GM18520 (cell line): ENCODE data around the gene ETS1.

Source experiments
- ATAC-seq: cut with Tn5 transposase; IDR thresholded peaks from one replicate; pipeline ENCODE4 v1.9.1; 2021; ENCODE audit not compliant: unreplicated experiment

The ETS1 gene

DNA sequence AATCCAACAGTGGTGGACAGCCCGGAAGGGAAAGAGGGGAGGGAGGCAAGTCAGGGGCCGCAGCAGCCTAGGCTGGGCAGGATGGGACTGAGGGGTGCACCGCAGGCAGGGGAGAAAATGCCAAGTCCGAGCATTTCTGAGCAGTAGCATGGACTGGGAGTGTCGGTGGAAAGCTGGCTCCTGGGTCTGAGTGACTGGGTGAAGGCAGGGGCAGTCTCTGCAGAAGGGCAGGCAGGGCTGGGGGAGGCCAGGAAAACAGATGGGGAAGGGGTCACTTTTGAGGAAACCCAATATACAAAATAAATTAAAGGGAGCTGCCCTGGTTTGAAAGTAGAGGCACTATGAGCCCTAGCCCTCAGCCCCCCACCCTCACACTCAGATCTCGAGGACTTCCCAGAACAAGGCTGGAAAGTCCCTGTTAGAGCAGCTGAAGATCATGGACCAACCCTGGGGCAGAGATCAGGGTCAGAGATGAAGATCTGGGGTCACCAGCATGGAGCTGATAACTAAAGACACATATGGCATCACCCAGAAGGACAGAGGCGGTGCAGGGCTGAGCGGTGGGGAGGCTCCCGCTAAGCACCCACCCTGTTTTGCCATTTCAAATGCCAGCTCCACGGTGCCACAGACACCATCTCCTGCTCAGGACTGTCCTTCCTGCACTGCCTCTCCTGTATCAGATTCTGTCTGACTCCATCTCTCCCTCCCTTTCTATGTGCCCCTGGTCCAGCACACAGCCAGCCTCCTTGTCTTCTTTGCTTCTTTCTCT lies 32.4 kb upstream of the ETS1 start:
- no peak for ATAC-seq

DNA sequence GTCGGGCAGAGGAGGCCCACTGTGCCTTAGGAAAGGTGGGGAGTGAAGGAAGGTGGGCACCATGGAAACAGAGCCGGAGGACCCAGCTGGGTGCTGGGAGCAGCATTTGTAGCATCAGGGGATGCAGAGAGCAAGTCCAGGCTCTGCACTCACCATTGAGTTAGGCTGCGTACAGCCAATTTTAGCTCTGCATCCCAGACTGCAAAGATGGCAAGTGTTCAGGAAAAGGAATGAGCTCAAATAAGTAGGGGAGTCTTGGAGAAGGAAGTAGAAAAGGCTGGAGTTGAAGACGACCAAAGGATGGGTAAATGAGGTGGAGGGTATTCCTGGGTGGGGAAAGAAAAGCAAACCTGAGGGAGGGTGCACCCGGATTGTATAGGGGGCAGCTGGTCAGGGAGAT lies 31.6 kb upstream of the ETS1 start:
- no peak for ATAC-seq

DNA sequence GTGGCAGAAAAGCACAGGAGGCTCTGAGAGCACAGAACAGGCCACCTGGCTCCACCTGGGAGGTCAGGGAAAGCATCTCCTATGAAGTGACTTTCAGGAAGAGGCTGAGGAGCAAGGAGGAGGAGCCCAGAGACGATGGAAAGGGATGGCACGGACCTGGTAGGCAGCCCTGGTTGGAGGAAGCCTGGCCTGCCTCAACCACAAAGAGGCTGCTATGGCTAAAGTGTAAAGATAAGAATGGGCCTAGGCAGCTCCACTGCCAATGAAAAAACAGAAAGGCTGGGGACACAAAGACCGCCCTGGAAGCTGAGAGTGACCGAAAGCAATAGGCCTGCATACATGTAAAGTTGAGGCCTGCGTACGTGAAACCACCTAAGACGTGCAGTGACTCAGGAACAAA lies 31.2 kb upstream of the ETS1 start:
- no peak for ATAC-seq

DNA sequence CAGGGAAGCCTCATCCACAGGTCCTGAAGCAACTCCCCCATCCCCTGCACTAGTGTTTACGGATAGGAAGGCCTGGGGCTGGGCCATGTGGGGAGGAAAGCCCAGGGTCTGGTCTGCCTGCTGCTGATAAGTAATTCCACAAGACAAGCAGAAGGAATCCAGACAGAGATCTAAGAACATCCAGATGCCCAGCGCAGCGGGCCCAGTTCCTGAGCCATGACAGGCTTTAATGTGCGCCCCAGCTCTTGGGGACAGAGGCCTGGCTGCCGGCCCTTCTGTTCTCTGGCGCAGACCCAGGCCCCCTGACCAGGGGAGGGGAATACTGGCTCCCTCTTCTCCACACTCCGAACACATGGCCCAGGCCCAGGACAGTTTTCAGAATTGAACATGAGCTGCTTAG lies 28.8 kb upstream of the ETS1 start:
- no peak for ATAC-seq

DNA sequence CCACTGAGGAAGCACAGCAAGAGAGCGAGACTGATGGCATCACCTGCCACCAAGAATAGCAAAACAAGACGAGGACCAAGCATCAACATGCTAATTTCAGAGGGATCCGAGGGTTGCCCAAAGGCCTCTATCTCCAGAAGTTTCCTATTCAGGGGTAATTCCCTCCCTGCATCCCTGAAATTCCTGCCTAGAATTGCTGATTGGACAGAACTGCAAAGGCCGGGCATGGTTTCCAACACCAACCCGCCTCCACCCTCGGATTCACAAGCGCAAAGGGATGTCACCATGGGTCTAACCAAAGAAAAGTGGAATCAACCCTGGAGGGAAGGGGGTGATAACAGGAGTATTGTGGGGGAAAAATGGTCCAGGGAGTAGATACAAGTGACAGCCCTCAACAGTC lies 28.3 kb upstream of the ETS1 start:
- ATAC-seq: no peak

DNA sequence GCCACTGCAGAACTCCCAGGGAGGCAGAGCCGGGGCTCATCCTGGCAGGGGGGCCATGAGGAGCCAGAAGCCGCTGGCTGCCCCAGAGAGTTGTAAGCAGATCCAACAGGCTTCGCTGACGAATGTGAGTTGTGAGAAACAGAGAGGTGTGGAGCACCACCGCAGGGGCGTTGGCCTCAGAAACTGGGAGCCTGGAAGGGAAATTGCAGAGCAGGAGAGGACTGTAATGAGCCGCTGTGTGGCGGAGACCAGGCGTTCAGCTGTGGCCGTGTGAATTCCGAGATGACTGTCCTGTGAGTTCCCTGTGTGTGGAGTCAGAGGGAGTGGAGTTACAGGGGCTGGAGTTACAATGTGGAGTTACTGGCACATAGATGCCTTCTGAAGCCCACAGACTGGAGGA lies 27.7 kb upstream of the ETS1 start:
- ATAC-seq: no peak

DNA sequence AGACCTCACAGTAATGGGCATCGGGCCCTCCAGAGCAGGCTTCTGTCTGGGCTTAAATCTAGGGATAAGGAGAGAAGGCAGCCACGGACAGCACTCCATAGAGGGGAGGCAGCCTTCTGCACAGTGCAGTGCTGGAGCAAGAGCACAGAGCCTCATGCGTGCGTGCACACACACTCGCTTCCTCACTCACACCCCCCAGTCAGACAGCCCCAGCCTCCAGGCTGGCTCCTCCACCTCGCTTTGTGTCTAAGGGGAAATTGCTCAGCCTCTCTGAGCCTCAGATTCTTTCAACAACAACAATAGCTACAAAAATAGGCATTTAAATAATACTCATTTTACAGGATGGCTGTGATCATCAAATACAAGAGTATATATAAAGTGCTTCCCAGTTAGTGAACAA lies 26.7 kb upstream of the ETS1 start:
- ATAC-seq: no peak

DNA sequence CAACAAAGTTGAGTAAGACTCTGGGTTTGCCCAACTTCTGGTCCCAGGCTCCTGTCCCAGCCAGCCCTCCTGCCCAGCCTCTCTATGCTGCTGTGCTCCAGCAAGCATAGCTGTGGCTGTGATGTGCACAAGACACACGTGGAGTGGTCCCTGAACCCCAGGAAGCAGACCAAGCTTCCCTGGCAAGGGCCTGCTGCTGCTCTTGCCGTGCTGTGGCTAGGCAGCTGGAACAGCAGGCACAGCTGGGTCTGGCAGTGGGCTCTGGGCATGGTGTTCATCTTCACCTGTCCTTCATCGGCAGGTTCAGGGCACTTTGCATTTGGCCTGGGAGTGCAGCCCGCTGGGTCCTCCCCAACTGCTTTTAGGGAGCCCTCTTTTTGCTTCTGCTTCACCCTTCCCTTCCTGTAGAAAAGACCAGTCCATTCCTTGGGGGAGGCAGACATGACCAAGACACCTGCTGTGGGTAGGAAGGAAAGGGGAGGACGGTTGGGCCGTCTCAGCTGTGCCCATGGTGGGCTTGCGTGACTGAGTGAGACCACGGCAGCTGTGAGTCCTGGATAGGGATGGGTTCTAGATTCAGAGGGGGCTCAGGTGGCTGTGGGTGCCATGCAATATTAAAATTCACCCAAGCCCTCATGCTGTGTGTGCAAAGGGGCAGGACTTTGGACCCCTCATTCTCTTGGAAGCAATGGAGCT lies 26.1 kb upstream of the ETS1 start:
- no peak for ATAC-seq

DNA sequence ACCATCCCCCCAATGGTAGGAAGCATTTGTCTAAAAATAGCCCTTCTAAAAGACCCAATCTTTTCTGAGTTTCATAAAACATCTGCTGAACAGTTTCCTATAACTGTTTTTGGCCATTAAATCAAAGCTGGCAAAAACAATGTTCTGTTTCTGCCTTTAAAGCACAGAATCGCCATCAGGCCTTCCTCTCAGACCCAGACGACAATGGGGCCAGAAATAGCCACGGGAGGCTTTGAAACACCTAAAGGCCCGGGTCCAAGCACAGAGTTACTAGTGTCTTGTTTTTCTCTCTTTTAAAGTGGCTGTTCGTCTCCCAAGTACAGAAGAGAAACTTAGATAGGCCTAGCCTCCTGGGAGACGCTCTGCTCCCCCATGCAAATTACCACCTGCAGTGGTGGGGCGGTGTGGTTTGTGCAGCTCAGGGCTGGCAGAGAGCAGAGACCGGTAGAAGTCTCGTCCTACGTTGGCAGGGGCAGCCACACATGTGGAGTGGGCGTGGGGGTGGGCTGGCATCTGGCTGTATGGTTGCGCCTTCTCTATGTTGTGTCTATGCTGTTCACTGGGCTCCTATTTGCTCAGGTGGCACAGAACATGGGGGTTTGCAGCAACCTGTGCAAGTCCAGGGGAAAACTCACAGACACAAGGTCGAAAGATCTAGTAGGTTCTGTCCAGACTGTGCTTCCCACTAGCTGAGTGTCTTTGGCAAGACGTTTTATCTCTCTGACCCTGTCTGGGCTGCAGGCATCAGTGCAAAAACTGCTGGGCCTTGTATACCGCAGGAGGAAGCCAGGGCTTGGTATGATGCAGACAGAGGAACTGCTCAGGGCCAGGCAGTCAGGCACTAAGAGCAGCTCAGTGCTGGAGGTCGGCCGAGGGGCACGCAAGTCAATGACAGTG lies 23.6 kb upstream of the ETS1 start:
- ATAC-seq: peak; percentile 96

DNA sequence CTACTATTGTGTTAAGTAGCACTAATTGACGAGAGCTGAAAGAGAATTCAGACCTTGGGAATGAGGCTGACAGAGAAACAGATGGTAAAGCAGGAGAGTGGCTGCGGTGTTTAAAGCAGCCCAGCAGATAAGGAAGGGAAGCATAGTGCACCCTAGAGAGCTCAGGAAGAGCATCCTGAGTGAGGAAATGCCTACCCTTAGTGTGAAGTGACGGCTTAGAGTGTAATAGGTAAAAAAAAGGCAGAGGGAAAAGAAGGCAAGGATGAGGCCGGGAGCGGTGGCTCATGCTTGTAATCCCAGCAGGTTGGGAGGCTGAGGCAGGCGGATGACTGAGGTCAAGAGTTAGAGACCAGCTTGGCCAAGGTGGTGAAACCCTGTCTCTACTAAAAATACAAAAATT lies 22.4 kb upstream of the ETS1 start:
- ATAC-seq: no peak

DNA sequence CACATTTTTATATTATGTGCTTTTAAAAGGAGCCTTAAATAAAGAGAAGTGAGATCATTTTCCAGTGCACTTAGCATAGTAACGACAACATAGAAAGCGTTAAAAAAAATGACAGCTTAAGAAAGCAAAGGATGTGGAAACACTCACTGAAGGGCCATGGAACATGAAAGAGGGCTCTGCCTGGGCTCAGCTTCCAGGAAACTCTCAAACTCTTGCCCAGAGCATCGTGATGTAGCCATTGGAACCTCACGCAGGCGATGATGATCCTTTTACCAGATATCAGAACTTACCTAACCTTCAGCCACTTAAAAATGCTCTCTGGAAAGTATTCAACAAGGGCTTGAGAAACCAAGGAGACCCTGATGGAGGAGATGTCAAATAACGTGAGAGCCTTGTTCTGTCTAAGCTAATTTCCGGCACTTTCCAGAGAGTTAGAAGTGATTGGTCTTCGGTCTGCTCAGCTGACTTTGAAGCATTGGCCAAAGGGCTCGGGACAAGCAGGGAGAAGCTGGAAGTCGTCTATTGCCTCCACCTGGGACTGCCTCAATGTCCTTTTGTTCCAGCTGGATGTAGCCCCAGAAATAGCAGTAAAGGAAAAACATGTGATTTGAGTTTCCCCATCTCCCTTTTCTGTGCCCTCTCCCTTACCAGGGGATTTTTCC lies 21.5 kb upstream of the ETS1 start:
- ATAC-seq: no peak

DNA sequence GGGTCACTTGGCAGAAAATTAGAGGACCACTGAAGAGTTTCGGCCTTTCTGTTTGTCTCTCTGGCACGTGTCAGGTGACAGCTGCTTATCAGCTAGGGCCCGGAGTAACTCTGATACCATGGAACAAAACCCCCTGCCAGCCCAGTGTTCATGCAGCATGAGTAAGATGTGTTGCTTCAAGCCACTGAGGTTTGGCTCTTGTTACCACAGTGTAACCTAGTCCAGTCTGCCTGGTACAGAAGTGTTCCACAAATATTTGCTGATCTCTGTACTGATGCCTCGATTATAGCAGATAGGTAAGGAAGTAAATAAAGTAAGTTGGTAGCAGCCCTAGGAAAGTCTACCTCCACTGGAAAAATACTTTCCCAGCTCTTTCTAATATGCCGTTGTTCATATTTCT lies 20.5 kb upstream of the ETS1 start:
- ATAC-seq: no peak

DNA sequence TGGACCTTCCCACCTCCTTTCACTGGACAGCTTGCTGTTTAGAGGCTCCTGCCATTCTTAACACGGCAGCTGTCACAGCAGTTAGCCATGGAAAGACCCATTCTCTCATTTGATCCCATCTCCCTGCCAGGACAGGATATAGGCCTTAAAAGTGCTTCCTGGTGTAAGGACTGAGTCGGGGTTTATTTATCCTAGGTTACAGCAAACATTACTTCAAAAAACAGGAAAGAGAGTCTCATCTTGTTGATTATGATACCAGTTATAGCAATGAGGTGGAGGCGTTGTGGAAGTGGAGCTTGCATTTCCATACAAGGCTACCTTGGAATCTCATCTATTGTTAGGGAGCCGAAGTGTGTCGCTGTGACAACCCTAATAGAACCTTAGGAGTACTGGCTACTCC lies 17.4 kb upstream of the ETS1 start:
- no peak for ATAC-seq

DNA sequence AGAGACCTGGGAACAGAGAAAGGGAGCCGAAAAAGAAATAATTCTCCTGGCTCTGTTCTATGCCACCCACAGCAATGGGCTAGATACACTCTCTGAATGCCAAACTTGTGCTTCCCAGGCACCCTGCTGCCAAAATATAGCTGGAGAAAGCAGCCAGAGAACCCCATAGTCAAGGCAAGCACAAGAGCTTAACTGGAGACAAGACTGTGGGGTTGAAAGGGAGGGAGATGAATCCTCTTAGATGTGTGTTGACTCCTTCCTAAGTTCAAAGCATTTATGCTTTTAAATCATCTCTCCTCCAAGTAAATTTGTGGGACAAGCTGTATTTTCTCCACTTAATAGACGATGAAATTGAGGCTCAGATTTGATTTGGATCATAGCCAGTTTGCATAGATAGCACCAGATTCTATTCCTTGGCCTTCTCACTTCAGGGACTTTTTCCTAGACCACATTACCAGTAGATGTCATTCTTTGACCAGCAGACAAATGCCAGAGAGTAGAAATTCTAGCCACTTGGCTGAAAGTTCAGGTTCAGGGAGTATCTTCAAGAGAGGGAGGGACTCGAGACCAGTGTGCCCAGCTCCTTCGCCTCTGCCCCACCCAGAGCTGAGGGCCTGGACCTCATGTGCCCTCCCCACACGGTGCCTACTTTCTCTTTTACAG lies 16.5 kb upstream of the ETS1 start:
- ATAC-seq: peak; percentile 40

DNA sequence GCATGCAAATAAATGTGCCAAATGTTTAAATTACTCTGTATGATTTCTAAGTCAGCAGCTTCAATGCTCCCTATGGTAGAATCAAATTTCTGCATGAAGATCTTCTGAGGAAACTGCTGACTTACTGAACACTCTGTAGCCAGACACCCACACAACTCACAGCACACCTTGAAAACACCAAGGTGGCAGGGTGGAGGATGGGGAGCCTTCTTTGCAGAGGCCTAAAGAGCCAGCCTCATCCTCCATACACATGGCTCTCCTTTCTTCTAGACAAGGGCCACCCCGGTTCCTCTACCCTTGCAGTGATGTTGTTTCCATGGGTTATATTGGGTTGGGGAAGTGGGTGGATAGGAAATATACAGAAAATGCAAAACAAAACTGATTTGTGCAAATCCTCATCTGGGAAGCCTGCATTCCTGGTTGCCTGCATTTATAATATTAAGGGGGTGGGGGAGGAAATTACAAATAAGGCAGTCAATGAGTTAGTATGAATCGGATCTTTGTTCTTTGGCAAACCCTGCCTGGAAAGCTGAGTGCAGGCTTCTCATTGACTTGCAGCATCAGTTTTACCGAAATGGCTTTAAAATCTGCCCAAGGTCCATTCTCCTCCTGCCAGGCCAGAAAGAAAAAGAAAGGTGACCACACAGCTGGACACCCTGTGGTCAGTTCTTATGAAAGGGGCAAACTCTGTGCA lies 15.8 kb upstream of the ETS1 start:
- no peak for ATAC-seq

DNA sequence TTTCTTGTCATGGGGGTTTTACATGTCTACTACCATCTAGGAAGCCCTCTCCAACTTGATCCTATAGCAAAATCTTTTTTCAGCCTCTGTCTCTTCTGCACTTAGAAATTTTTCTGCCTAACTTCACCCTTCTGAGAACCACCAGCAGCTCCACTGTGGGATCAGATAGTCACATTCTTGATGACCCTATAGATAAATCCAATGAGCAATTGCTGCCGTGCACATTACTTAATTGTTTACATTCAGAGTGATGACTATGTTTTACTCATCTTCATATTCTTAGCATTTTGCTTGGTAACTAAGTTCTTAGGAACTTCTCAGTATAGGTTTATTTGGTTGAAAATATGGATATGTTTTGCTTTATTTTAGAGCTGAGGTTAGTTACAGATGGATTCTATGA lies 12.4 kb upstream of the ETS1 start:
- ATAC-seq: no peak

DNA sequence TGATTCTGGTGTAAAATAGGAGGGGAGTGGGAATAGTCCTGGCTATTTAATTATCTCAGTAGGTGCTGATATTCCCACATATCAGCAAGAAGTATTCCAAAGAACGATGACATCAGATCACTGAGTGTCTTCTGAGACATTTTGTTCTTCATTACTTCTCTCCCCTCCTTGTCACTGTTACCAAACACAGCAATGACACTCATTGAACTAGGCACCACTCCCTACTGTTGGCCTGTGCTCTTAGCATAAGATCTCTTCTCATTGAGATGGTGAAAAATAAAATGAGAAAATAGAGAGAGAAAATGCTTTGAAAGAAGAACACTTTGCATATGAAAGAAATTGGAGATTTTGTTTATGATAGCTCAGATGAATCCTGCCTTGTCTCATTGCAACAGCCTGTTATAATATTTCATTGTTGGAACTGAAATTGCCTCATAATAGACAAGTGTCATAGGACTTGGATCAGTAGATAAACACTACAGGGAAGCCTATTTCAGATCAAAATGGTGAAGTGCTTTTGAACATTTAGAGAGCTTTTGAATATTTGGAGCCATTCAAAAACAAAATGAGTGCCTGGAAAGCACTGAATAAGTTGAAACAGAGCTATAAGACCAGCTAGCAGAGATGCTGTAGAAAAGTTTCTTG lies 11.3 kb upstream of the ETS1 start:
- ATAC-seq: no peak

DNA sequence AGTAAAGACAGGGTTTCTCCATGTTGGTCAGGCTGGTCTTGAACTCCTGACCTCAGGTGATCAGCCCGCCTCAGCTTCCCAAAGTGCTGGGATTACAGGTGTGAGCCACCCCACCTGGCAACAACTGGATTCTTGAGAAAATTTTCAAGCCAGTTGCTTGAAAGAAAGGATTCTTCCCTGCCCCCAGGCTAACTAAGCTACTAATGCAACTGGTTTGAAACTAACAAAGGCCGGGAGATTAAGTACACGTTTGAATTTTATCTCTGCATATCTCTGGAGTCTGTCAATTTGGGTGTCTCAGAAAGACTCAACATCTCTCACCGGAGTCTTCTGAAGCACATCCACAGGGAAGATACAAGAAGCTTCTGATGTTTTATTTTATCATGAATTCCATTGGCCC lies 10.7 kb upstream of the ETS1 start:
- no peak for ATAC-seq

DNA sequence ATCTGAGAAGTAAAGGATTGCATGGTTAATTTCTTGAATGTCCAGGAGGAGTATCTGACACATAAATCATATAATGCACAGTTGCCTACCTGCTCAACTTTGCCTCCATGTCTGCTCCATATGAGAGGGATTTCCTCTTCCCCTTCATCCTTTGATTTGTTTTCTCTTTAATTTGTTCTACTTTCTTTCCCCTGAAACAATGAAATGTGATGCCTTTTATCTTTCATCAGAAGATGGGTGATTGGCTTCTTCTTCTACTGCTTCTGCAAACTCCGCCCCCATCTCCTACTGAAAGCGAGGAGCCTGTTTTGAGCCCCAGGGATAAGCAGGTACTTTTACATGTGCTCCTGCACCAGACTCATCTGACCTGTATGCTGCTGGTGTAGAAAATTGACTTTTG lies 9.9 kb upstream of the ETS1 start:
- ATAC-seq: no peak

DNA sequence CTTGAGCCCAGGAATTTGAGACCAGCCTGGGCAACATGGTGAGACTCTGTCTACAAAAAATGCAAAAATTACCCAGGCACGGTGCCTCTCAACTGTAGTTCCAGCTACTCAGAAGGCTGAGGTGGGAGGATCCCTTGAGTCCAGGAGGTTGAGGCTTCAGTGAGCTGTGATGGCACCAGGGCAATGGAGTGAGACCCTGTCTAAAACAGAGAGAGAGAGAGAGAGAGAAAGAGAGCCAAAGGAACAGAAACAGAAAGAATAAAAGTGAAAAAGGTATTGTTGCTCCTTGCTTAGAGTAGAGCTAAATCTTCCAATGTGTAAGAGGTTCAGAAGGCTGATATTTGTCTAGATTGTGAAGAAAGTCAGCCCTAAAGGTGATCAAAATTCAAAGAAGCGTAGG lies 8.9 kb upstream of the ETS1 start:
- no peak for ATAC-seq
